Activated CD8-positive, alpha-beta memory T cell treated with anti-CD3 and anti-CD28 coated beads, Interleukin-2, amount 10 ng/mL, durations not matched to agents 7 days and 5 days (primary cell): ENCODE data around the gene CENPT. TPM values are rescaled to one million over a fixed set of nuclear protein-coding genes. Genes with fewer than 3 reads are reported as not detected.

Source experiments
- ATAC-seq: fragments of 150-1000 bp; cut with Tn5 transposase; one replicate; pipeline ENCODE4 v1.10.0; 2021; ENCODE audit warnings: moderate library complexity
- CTCF ChIA-PET: fragments of 350-600 bp; sonication (Branson Sonifier 250); formaldehyde crosslinking; loops from one replicate; lab custom pipeline; 2021; ENCODE audit warnings: antibody characterized with exemption; lab: Charles Lee
- DNase-seq: peaks from one replicate; pipeline ENCODE4 v3.0.0-alpha.2; 2020
- H3K27ac Mint-ChIP-seq: one replicate; pipeline ENCODE4 v1.8.0; 2021; ENCODE audit warnings: mild to moderate bottlenecking, mixed read lengths
- H3K27me3 Mint-ChIP-seq: one replicate; pipeline ENCODE4 v1.8.0; 2021; ENCODE audit warnings: mixed read lengths
- H3K36me3 Mint-ChIP-seq: one replicate; pipeline ENCODE4 v1.8.0; 2021; ENCODE audit warnings: mild to moderate bottlenecking, mixed read lengths
- H3K4me1 Mint-ChIP-seq: one replicate; pipeline ENCODE4 v1.8.0; 2021; ENCODE audit warnings: mixed read lengths
- H3K4me3 Mint-ChIP-seq: one replicate; pipeline ENCODE4 v1.8.0; 2021; ENCODE audit warnings: mild to moderate bottlenecking, moderate library complexity, mixed read lengths
- H3K9me3 Mint-ChIP-seq: one replicate; pipeline ENCODE4 v1.8.0; 2022; ENCODE audit warnings: low read depth, mixed read lengths
- total RNA-seq, 2 experiments: library from RNA; stranded (reverse); gene quantifications; one replicate each; pipeline ENCODE4 v1.2.3, GENCODE V29; 2021

The CENPT gene, protein sequence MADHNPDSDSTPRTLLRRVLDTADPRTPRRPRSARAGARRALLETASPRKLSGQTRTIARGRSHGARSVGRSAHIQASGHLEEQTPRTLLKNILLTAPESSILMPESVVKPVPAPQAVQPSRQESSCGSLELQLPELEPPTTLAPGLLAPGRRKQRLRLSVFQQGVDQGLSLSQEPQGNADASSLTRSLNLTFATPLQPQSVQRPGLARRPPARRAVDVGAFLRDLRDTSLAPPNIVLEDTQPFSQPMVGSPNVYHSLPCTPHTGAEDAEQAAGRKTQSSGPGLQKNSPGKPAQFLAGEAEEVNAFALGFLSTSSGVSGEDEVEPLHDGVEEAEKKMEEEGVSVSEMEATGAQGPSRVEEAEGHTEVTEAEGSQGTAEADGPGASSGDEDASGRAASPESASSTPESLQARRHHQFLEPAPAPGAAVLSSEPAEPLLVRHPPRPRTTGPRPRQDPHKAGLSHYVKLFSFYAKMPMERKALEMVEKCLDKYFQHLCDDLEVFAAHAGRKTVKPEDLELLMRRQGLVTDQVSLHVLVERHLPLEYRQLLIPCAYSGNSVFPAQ
- 10 to 100 TPM; 61.8 to 69.3 TPM for total RNA-seq

DNA sequence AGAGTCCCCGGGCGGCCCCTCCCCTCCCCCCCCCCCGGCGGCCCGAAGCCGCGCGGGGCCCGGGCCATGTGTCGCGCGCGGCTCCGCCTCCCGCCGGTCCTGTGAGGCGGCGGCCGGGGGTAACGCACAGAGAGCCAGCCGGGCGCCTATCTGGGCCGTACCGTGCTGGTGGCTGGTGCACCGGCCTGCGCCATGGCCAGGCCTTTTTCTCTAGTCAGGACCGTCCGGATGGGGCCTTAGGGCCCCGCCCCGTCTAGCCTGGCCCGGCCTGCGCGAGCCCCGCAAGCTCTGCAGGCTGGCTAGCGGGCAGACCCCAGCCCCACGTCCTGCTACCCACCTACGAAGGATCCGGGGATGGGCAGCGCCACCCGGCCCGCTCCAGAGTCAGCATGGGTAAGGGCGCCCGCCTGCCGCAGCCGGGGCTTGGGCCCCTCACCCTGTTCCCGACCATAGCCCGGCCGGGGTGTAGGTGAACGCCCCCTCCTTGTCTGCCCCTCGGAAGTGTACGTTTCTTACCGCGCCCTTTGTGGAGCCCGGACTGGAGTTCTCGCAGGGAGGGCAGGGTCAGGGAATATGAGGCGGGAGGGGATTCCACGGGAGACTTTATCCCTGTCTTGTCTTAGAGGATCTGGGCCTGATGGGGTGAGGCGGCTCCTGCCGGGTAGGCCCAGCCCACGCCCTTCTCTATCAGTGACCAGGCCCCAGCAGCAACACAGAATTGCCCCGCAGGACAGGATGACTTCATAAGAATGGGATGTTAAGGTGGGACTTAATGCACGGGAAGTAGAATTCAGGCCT lies at the start of gene CENPT:
TSS of gene CENPT (minus strand) at position 630 of the 798 bp plus-strand sequence. CDS start 13,834 bp downstream, outside the sequence.
- Mint-ChIP-seq H3K4me1 (peaks cover 49% of the 10 kb centered on the region), H3K36me3 (peaks cover 12% of the 10 kb centered on the region), H3K9me3 (no peaks in the 10 kb centered on the region), H3K27me3 (no peaks in the 10 kb centered on the region), H3K27ac (peak within 1 kb of the TSS; percentile 91), H3K4me3 (peak within 1 kb of the TSS; percentile 79)
- CTCF ChIA-PET: interaction anchor here (1.1 to 4.5 kb wide), 5 partner anchors 13 to 174 kb away, joined by 3 to 38 read pairs (median 5); no protein-coding TSS in a partner anchor
- DNase-seq (peak; percentile 47), ATAC-seq (peak; percentile 50)

DNA sequence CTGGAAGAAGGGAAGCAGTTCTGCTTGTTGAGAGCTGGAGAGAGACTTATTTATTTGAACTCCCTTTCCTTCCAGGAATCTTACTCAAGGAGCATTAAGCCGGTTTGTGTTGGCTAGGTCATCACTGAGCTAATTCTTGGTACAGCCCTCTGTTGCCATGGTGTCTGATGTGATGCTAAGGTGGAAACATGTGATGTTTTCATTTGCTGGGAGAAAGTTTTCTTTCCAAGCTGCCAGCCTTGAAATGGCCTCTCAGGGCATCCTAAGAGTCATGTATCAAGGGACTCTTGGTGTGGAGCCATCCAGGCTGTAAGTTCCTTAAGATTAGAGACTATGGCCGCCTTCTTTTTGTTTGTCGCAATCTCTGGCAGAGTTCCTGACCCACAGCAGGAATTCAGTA lies 49.7 kb upstream of the CENPT start:
- ATAC-seq (no peak), DNase-seq (no peak)
- peaks cover 22% of the 10 kb centered on the region for H3K4me1 Mint-ChIP-seq
- H3K27ac Mint-ChIP-seq: no peak overlapping the region
- no peaks in the 10 kb centered on the region for H3K9me3 Mint-ChIP-seq
- H3K4me3 Mint-ChIP-seq: no peak overlapping the region
- no peaks in the 10 kb centered on the region for H3K27me3 Mint-ChIP-seq
- CTCF ChIA-PET: interaction anchor here (1.2 to 2.1 kb wide), 4 partner anchors 13 to 144 kb away, joined by 3 to 7 read pairs (median 5); partner anchors contain the start of gene NRN1L
- peaks cover 2% of the 10 kb centered on the region for H3K36me3 Mint-ChIP-seq

DNA sequence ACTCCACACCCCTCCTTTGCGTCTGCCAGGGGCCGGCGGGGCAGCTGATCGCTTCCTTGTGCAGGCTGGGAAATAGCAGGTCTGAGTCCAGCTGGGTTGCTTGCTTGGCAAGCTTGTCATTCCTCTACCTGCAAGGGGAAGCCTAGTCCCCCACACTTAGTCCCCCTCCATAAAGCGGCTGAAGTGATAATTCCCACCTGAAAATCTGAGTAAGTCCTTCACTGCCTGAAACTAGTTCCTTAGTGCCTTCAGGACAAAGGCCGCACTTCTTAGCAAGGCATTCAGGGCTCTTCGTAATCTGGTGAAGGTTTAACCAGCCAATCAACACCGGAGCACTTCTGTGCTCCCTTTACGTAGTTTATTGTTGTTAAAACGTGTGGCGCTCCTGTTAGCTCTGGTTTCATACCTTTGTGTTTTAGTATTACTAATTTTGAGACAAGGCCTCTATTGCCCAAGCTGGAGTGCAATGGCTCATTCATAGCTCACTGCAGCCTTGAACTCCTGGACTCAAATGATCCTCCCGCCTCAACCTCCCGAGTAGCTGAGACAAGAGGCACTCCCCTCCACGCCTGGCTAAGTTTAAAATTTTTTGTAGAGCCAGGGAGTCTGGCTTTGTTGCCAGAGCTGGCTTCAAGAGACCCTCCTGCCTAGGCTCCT lies 46.4 kb upstream of the CENPT start:
- DNase-seq (peak; percentile 54), ATAC-seq (no peak)
- no peaks in the 10 kb centered on the region for H3K9me3 Mint-ChIP-seq
- peaks cover 22% of the 10 kb centered on the region for H3K4me1 Mint-ChIP-seq
- CTCF ChIA-PET: interaction anchor here (0.8 to 3.5 kb wide), 6 partner anchors 10 to 77 kb away, joined by 3 to 18 read pairs (median 4); no protein-coding TSS in a partner anchor
- no peaks in the 10 kb centered on the region for H3K27me3 Mint-ChIP-seq
- H3K36me3 Mint-ChIP-seq: peaks cover 2% of the 10 kb centered on the region
- peak overlapping the region; percentile 94 for H3K27ac Mint-ChIP-seq
- H3K4me3 Mint-ChIP-seq: peak overlapping the region; percentile 95

DNA sequence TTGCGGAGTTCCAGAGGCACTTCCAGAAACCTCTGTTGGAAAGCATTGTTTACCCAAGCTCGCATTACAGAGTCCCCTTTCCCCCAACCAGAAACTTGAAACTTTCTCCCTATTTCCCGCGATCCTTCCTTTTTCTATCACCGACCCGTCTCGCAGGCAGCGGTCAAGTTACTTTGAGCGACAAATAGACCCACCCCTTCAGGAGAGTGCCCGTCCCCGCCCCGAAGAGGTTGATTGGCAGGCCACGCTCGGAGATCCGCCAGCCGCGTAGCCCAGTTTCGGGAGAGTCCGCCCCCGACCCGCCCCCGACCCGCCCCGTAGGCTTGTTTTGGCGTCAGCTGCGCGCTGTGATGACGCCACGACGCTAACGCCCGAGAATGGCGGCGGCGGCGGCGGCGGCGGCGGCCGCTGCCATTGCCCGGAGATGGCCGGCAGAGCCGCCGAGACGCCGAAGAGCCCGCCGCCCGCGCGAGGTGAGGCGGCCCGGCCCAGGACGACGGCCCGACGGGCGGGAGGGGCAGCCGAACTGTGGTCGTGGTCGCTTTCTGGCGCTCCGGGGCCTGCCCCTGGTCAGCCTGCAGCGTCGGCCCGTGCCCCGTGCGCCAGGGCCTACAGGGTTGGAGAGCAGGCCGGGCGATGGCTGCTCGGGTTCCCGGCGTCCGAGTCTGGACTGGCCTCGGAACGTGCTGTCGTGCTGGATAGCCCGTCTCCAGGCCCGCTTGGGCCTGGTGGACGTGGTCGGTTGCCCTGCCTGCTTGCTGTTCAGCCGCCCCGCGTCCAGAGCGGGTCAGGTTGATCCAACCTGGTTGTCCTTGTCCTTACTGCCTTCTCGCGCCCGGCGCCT lies 45.6 kb upstream of the CENPT start, which contains the start of gene PSKH1:
TSS of gene PSKH1 (plus strand) at position 356 of the 844 bp plus-strand sequence. CDS start 15,496 bp downstream, outside the sequence.
- CTCF ChIA-PET: interaction anchor here (0.8 to 3.5 kb wide), 10 partner anchors 9 to 147 kb away, joined by 3 to 18 read pairs (median 3); partner anchors contain the start of genes DDX28 and DUS2
- DNase-seq (peak; percentile 98), ATAC-seq (peak; percentile 99)
- Mint-ChIP-seq H3K4me1 (peaks cover 22% of the 10 kb centered on the region), H3K27me3 (no peaks in the 10 kb centered on the region), H3K9me3 (no peaks in the 10 kb centered on the region), H3K36me3 (peaks cover 2% of the 10 kb centered on the region), H3K27ac (peak within 1 kb of the TSS; percentile 94), H3K4me3 (peak within 1 kb of the TSS; percentile 95)

DNA sequence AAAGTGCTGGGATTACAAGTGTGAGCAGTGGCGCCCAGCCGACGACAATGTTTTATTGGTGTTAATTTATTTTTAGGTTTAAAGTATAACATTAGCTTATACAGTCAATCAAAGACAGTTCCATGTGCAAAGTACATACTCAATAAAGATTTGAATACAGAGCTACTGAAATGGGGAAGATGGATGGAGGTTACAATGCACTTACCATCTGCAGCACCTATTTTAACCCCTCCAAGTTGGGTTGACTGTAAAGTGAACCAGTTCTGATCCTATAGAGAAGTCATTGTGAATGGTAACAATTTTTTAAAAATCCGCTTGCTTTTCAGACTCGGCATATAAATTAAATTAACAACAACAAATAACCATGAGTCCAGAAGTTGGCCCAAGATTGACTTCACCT lies 44.9 kb upstream of the CENPT start:
- Mint-ChIP-seq H3K4me1 (peaks cover 22% of the 10 kb centered on the region), H3K27ac (peak overlapping the region; percentile 84)
- no peak for ATAC-seq

DNA sequence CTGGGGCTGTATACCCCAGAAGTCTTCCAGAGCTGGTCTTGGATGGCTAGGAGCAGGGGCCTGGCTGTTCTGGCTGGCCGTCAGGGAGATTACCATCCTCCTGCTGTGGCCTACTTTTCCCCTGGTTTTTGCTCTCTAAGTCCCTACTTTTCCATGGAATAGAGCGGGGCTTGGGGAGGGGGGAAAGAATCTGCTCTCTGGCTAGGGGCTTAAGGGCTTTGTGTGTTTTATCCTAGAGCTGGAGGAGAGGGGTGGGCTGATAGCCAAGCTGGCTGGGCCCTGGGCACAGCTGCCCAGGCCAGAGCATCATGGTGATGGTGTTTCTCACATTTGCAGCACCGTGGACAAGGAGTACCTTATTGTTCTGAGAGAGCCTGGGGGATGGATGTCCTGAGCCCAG lies 40.8 kb upstream of the CENPT start:
- H3K27ac Mint-ChIP-seq: no peak overlapping the region
- ATAC-seq: no peak
- H3K4me1 Mint-ChIP-seq: peaks cover 7% of the 10 kb centered on the region
- H3K36me3 Mint-ChIP-seq: peaks cover 9% of the 10 kb centered on the region
- no peaks in the 10 kb centered on the region for H3K27me3 Mint-ChIP-seq
- no peaks in the 10 kb centered on the region for H3K9me3 Mint-ChIP-seq
- DNase-seq: no peak
- H3K4me3 Mint-ChIP-seq: no peak overlapping the region
- CTCF ChIA-PET: interaction anchor here (1.0 to 2.2 kb wide), 3 partner anchors 8 to 367 kb away, joined by 3 to 15 read pairs (median 3); no protein-coding TSS in a partner anchor

More for the DNA sequence above, 44.9 kb upstream of the CENPT start:
- Mint-ChIP-seq H3K36me3 (peaks cover 2% of the 10 kb centered on the region), H3K4me3 (peak overlapping the region; percentile 95), H3K9me3 (no peaks in the 10 kb centered on the region), H3K27me3 (no peaks in the 10 kb centered on the region)
- no peak for DNase-seq
- CTCF ChIA-PET: interaction anchor here (0.9 to 3.5 kb wide), 8 partner anchors 9 to 148 kb away, joined by 3 to 18 read pairs (median 3); partner anchors contain the start of genes DDX28 and DUS2

DNA sequence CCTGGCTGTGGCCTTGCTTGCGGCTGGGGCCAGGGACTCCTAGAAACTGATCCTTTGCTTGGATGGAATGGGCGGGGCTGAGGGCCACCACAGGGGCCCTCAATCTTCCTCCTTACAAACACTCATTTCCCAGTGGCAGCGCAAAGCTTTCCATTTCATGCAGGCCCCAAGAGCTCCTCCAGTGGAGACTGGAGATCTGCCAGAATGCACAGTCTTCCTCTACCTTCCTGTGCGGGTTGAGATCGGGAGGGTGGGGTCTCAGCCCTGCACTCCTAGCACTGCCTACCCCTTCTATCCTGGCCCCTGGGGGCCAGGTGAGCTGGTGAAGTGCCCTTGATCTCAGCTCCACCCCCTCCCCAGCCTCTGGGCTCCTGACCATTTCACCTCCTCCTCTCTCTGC lies 38.9 kb upstream of the CENPT start:
- peaks cover 13% of the 10 kb centered on the region for H3K36me3 Mint-ChIP-seq
- H3K27ac Mint-ChIP-seq: no peak overlapping the region
- no peaks in the 10 kb centered on the region for H3K4me1 Mint-ChIP-seq
- H3K27me3 Mint-ChIP-seq: no peaks in the 10 kb centered on the region
- DNase-seq (no peak), ATAC-seq (no peak)
- CTCF ChIA-PET: interaction anchor here (0.8 to 1.7 kb wide), 11 partner anchors 23 to 365 kb away, joined by 3 to 5 read pairs (median 3); partner anchors contain the start of gene PSMB10
- no peak overlapping the region for H3K4me3 Mint-ChIP-seq
- H3K9me3 Mint-ChIP-seq: no peaks in the 10 kb centered on the region

DNA sequence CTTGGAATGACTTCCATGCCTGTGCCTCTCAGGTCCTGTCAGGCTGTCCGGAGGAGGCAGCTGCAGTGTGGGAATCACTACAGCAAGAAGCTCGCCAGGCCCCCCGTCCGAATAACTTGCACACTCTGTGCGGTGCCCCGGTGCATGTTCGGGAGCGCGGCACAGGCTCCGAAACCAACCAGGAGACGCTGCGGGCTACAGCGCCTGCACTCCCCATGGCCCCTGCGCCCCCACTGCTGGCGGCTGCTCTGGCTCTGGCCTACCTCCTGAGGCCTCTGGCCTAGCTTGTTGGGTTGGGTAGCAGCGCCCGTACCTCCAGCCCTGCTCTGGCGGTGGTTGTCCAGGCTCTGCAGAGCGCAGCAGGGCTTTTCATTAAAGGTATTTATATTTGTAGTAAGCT lies 38.5 kb upstream of the CENPT start:
- H3K27me3 Mint-ChIP-seq: no peaks in the 10 kb centered on the region
- H3K4me3 Mint-ChIP-seq: no peak overlapping the region
- H3K9me3 Mint-ChIP-seq: no peaks in the 10 kb centered on the region
- no peak overlapping the region for H3K27ac Mint-ChIP-seq
- H3K36me3 Mint-ChIP-seq: peaks cover 13% of the 10 kb centered on the region
- CTCF ChIA-PET: interaction anchor here (0.6 to 1.5 kb wide), 11 partner anchors 22 to 392 kb away, joined by 3 to 5 read pairs (median 3); partner anchors contain the start of gene PSMB10
- DNase-seq: no peak
- ATAC-seq: no peak
- no peaks in the 10 kb centered on the region for H3K4me1 Mint-ChIP-seq

DNA sequence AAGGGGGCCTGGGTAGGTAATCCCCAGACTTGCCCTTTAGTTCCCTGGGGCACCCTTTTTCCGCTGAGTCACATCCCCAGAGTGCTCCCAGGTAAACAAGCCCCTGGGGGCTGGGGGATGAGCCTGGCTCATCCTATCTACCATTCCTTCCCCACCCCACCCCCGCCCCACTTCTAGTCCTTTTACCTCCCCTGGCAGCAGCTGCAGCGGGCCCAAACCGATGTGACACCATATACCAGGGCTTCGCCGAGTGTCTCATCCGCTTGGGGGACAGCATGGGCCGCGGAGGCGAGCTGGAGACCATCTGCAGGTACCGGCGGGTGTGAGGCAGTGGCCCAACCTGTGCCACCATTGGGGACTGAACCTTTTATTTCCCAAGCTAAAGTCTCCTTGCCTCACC lies 38.1 kb upstream of the CENPT start:
- ATAC-seq: no peak
- H3K4me3 Mint-ChIP-seq: no peak overlapping the region

DNA sequence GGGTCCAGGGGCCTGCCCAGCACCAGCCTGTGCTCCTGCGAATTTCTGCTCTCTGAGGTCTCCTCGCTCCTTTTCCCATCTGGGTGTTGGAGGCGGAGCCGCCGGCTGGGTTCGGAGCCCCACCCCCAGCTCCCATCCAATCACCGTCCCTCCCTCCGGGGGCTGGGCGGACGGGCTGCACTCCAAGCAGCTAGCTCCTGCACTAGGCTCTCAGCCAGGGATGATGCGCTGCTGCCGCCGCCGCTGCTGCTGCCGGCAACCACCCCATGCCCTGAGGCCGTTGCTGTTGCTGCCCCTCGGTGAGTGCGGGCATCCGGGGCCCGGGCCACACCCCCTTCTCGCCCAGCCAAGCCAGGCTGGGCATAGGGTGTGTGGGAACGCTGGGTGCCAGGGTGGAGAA lies 37.2 kb upstream of the CENPT start, which contains the start of gene NRN1L:
TSS of gene NRN1L (plus strand) at position 202 of the 400 bp plus-strand sequence. CDS start at position 221, 19 bp downstream.
- DNase-seq: no peak
- peaks cover 18% of the 10 kb centered on the region for H3K36me3 Mint-ChIP-seq
- H3K4me1 Mint-ChIP-seq: no peaks in the 10 kb centered on the region
- H3K9me3 Mint-ChIP-seq: no peaks in the 10 kb centered on the region
- CTCF ChIA-PET: interaction anchor here (1.3 to 3.5 kb wide), 17 partner anchors 8 to 167 kb away, joined by 4 to 28 read pairs (median 12); partner anchors contain the start of genes CTRL, EDC4, PSKH1 and PSMB10
- H3K27me3 Mint-ChIP-seq: no peaks in the 10 kb centered on the region
- peak within 1 kb of the TSS; percentile 46 for H3K27ac Mint-ChIP-seq
- no peak within 1 kb of the TSS for H3K4me3 Mint-ChIP-seq
- ATAC-seq: no peak

More for the DNA sequence above, 38.1 kb upstream of the CENPT start:
- Mint-ChIP-seq H3K36me3 (peaks cover 13% of the 10 kb centered on the region), H3K4me1 (no peaks in the 10 kb centered on the region), H3K27me3 (no peaks in the 10 kb centered on the region), H3K27ac (no peak overlapping the region), H3K9me3 (no peaks in the 10 kb centered on the region)
- CTCF ChIA-PET: interaction anchor here (0.6 to 1.5 kb wide), 9 partner anchors 22 to 392 kb away, joined by 3 to 5 read pairs (median 3); partner anchors contain the start of gene PSMB10
- DNase-seq: no peak

DNA sequence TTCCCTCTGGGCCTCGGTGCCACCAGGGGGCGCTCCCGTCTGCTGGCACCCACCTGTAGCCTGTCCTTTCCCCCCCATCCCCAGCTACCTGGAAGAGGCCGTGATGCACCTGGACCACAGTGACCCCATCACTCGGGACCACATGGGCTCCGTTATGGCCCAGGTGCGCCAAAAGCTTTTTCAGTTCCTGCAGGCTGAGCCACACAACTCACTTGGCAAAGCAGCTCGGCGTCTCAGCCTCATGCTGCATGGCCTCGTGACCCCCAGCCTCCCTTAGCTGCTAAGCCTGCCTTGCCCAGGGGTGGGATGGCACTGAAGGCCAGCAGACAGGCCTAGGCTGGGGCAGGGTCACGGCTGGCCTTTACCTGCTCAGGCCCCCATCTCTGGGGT lies 36.4 kb upstream of the CENPT start:
- DNase-seq: peak; percentile 73
- Mint-ChIP-seq H3K4me3 (no peak overlapping the region), H3K27me3 (no peaks in the 10 kb centered on the region), H3K9me3 (no peaks in the 10 kb centered on the region), H3K36me3 (peaks cover 24% of the 10 kb centered on the region), H3K4me1 (no peaks in the 10 kb centered on the region), H3K27ac (peak overlapping the region; percentile 46)
- peak; percentile 84 for ATAC-seq
- CTCF ChIA-PET: interaction anchor here (0.8 to 3.9 kb wide), 39 partner anchors 9 to 211 kb away, joined by 3 to 38 read pairs (median 5); partner anchors contain the start of genes CTRL, EDC4, NFATC3 and NUTF2
